Measurements from ENCODE around the gene BMP7. TPM values are rescaled to one million over a fixed set of nuclear protein-coding genes. Genes with fewer than 3 reads are reported as not detected.

BMP7 gene
- total and polyA plus RNA-seq, 2 of the 8 experiments (the other 6 are each of a cell fraction or from before 2014, with no cell fraction given) = 9.2 to 14.7 TPM

DNA sequence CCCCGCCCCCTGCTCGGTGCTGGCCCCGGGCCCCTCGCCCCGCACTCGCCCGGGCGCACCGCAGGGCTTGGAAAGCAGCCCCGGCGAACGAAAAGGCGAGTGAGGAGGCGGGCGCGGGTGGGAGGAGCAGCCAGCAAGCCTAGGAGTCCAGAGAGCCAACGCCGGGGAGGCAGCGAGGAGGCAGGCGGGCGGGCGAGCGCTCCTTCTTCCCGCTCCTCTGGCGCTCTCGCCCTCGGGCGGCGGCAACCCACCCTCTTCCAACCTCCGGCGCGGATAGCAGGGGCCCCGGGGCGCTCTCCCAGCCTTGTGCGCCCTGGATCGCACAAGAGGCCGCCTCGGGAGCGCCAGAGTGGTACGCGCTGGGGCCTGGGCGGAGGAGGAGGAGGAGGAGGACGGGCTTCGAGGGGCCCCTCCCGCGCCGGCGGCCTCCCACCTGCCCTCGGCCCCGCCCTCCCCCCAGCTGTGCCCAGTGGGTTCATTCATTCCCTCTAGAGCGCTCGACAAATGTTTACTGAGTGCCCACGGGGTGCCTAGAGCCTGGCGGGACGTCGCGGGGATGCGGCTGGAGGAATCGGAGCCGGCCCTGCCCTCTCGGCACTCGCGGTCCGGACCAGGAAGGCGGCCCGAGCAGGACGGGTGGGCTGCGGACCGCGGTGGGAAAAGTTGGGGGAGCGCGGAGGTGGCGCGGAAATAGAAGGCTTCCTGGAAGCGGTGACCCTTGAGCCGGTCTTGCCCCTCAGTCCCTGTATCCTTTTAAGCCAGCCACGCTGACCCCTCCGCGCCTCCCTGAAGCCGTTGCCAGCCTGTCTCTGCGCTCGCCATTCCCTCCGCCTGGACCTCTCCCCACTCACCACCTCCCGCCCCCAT lies at the start of gene BMP7 (continued):
- TF ChIP-seq ATF2 (IDR thresholded peaks at IDR 0.05; ENCODE audit: low read length) = no peak
- no peak for TF ChIP-seq BRCA1 (IDR thresholded peaks at IDR 0.05; ENCODE audit: low read depth, low read length)
- no peak for TF ChIP-seq CHD2 (IDR thresholded peaks at IDR 0.05; ENCODE audit: low read length)
- peak in 1 of 2 experiments; percentile 50; a peak in 1 of 4 replicates for TF ChIP-seq HDAC2 (IDR thresholded peaks at IDR 0.05; ENCODE audit: borderline replicate concordance in 1 of 2, low read depth in 2 of 2, low read length in 2 of 2)
- TF ChIP-seq, protein P1, sequence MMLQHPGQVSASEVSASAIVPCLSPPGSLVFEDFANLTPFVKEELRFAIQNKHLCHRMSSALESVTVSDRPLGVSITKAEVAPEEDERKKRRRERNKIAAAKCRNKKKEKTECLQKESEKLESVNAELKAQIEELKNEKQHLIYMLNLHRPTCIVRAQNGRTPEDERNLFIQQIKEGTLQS (IDR thresholded peaks at IDR 0.05; ENCODE audit: insufficient read depth, low read depth, low read length) = no peak
- TF ChIP-seq YY1 (IDR thresholded peaks at IDR 0.05; ENCODE audit: low read depth, low read length) = no peak
- TF ChIP-seq HDAC6 (IDR thresholded peaks at IDR 0.05; ENCODE audit: low read depth, low read length) = no peak
- TF ChIP-seq TCF12 (IDR thresholded peaks at IDR 0.05; ENCODE audit: low read depth, low read length) = 0 out of 2 replicates have a peak, but pooled peaks have one; percentile 25
- no peak for TF ChIP-seq RNF2 (IDR thresholded peaks at IDR 0.05; ENCODE audit: borderline replicate concordance, low read depth, low read length, missing control alignments, poor library complexity, severe bottlenecking)

Measured in H1 (cell line).